Retinal pigment epithelial cell (primary cell): ENCODE data around the gene ARHGAP10.

ENCODE experiments used
- DNase-seq: peaks from one replicate; pipeline ENCODE4 v3.0.0-alpha.2; 2010; ENCODE audit warnings: low read depth
- H3K4me3 ChIP-seq: 2 replicates; pipeline ENCODE4 v1.5.1; 2011; ENCODE audit warnings: mild to moderate bottlenecking, low read length, control low read depth, moderate library complexity
- CTCF ChIP-seq: conservative IDR thresholded peaks from 2 replicates; pipeline ENCODE4 v1.5.1; 2011; ENCODE audit warnings: low read depth, low read length, control low read depth, inconsistent platforms

ARHGAP10 gene

GRCh38 chr4:147984065-147984777 lies 252.3 kb downstream of the ARHGAP10 start:
- TF ChIP-seq CTCF: peak; percentile 72
- no peak for DNase-seq
- no peak overlapping the region for H3K4me3 ChIP-seq

- no peak for TF ChIP-seq CTCF
- H3K4me3 ChIP-seq: no peak overlapping the region
- no peak for DNase-seq
Observed at GRCh38 chr4:147984778-147985138, 252.9 kb downstream of the ARHGAP10 start.

DNA sequence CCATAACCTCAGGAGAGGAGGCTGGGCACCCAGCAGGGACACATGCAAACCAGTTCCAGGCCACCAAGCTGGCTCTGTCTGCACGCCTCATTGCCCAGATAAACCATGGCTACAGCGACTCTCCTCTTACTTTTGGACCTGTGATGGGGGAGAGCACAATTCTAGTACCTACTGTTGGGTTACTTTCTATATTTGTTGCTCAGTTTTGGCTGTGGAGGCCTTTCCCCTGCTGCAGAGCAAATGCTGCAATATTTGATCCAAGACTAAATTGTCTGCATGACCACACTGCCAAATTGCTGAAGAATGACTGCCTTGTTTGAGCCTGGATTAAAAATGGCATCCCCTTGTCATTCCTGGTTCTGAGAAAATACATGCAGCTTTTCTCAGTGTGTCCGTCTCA lies 253.5 kb downstream of the ARHGAP10 start:
- H3K4me3 ChIP-seq: no peak overlapping the region
- TF ChIP-seq CTCF: no peak
- no peak for DNase-seq

DNA sequence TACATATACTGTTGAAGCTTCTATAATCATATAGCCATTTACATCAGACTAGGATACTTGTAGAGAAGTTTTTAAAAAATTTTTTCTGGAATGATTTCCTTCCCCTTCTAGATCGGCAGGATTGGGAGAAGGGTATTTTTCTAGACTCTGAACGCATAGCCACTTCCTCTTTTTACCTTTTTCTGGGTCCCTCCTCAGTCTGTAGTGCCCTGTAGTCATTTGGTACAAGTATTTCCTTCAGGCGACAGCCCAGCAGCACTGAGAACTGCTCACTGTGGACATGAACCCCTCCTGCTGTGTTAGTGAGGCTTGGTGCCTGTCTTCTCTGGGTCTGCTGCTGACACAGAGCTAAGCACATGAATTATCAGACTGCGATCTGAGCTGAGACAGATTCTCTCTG lies 255.4 kb downstream of the ARHGAP10 start:
- H3K4me3 ChIP-seq: no peak overlapping the region
- TF ChIP-seq CTCF: no peak
- no peak for DNase-seq

DNA sequence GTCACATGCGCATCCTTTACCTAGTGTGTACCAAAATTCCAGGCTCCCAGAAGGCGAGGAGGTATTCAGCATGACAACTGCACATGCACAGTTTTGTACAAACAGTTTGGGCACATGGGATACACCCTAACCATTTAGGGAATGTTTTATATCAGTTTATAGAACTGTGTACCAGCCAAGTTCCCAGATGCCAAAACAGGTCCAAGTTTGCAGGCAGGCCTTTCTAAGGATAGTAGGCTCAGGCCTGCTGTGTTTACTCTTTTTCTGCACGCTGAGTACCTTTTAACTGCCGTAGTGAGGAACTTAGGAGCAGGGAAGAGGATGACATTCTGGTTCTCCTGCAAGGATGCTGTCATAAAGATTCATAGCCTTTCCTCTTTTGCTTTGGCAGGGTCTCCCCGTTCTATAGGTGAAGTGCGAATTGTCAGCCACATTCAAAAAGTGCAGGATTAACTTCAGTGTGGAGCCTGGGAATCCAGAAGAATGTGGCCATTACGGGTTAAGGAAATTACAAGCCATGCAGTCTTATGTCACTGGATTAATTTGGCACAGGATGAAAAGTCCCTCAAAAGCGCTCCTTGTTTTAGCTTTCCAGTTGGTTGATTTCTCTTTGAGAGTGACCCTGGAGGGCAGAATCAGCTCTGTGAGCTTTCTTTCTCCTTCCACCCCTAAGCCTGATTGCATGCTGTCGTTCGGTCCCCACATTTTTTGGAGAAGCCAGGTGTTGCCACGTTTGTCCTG lies 259.8 kb downstream of the ARHGAP10 start:
- H3K4me3 ChIP-seq: no peak overlapping the region
- TF ChIP-seq CTCF: no peak
- peak; percentile 73 for DNase-seq

DNA sequence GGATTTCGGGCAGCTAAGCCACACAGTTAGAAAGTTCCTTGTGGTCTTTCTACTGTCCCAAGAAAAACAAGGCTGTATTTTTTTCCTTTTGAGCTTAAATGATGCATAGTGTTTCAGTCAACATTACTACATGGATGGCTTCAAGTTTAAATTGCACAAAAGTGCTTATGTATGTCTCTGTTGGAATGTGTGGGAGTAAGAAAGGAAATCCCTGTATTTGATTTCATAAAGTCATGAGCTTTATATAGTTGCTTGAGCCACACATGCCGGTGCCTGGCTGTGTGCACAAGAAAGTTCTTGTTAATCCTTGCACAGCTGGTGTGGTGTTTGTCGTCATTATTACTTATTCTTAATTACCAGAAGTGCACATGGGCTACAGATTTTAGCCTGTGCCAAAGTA lies 262.2 kb downstream of the ARHGAP10 start:
- H3K4me3 ChIP-seq: no peak overlapping the region
- DNase-seq: peak; percentile 97
- TF ChIP-seq CTCF: no peak
